Fibroblast of lung (primary cell): ENCODE measurements around the gene ANO6.

Experiments used
- EZH2 ChIP-seq: IDR thresholded peaks from 2 replicates; pipeline ENCODE4 v1.5.1; 2012; ENCODE audit warnings: low read length, control low read depth, mild to moderate bottlenecking; ENCODE audit errors: missing control alignments
- TF ChIP-seq, protein P1 (sequence below), 2 donors: IDR thresholded peaks in 1 of 2; conservative IDR thresholded peaks in 1 of 2; 1 replicate in 1 of 2; 2 replicates in 1 of 2; pipeline ENCODE4 v1.5.1; 2011 to 2012; ENCODE audit warnings: low read length in 2 of 2, control low read depth in 1 of 2, inconsistent platforms in 1 of 2, low read depth in 1 of 2, mild to moderate bottlenecking in 1 of 2

DNA sequence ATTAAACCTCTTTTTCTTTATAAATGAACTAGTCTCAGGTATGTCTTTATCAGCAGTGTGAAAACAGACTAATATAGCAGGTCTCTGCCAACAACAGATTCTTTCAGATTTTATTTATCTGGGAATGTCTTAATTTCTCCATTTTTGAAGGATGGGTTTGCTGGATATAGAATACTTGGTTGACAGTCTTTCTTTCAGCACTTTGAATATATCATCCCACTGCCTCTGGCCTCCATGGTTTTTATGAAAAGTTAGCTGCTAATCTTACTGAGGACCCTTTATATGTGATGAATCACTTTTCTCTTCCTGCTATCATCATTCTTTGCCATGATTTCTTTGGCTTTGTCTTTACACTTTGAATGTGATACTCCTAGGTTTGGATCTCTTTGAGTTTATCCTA is 148.0 kb downstream of the ANO6 start:
- no peak for TF ChIP-seq EZH2
- TF ChIP-seq, protein P1, sequence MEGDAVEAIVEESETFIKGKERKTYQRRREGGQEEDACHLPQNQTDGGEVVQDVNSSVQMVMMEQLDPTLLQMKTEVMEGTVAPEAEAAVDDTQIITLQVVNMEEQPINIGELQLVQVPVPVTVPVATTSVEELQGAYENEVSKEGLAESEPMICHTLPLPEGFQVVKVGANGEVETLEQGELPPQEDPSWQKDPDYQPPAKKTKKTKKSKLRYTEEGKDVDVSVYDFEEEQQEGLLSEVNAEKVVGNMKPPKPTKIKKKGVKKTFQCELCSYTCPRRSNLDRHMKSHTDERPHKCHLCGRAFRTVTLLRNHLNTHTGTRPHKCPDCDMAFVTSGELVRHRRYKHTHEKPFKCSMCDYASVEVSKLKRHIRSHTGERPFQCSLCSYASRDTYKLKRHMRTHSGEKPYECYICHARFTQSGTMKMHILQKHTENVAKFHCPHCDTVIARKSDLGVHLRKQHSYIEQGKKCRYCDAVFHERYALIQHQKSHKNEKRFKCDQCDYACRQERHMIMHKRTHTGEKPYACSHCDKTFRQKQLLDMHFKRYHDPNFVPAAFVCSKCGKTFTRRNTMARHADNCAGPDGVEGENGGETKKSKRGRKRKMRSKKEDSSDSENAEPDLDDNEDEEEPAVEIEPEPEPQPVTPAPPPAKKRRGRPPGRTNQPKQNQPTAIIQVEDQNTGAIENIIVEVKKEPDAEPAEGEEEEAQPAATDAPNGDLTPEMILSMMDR (conservative IDR thresholded peaks at IDR 0.05 in 1 of 2, IDR thresholded peaks at IDR 0.05 in 1 of 2; ENCODE audit: low read depth in 1 of 2, low read length in 2 of 2) = no peak
